GM23248 (cell line): ENCODE results near the gene TIFAB. TPM values are rescaled to one million over a fixed set of nuclear protein-coding genes. Genes with fewer than 3 reads are reported as not detected.

ENCODE experiments used
- DNase-seq: peaks from one replicate; pipeline ENCODE4 v3.0.0-alpha.2; 2015
- H2AFZ ChIP-seq: fragments of 200-600 bp; sonication (generic); 2 replicates; pipeline ENCODE4 v1.6.1; 2016; ENCODE audit warnings: antibody characterized with exemption
- H3F3A ChIP-seq: fragments of 200-600 bp; sonication (generic); 2 replicates; pipeline ENCODE4 v1.6.1; 2016; ENCODE audit warnings: mild to moderate bottlenecking, antibody characterized with exemption, mixed run types; ENCODE audit not compliant: insufficient read depth
- H3K27ac ChIP-seq: fragments of 200-600 bp; sonication (generic); 2 replicates; pipeline ENCODE4 v1.5.1; 2016; ENCODE audit warnings: mild to moderate bottlenecking
- H3K27me3 ChIP-seq: fragments of 200-600 bp; sonication (generic); replicated peaks from 2 replicates; pipeline ENCODE4 v1.6.1; 2016; ENCODE audit warnings: mild to moderate bottlenecking; ENCODE audit not compliant: insufficient read depth
- H3K36me3 ChIP-seq: fragments of 200-600 bp; sonication (generic); 2 replicates; pipeline ENCODE4 v1.6.1; 2016; ENCODE audit warnings: low read depth, mild to moderate bottlenecking
- H3K4me1 ChIP-seq: fragments of 200-600 bp; sonication (generic); 2 replicates; pipeline ENCODE4 v1.6.1; 2016; ENCODE audit warnings: mild to moderate bottlenecking; ENCODE audit not compliant: insufficient read depth
- H3K4me2 ChIP-seq: fragments of 200-600 bp; sonication (generic); one replicate; pipeline ENCODE4 v1.6.1; 2016; ENCODE audit warnings: mild to moderate bottlenecking; ENCODE audit not compliant: unreplicated experiment
- H3K4me3 ChIP-seq: fragments of 200-600 bp; sonication (generic); 2 replicates; pipeline ENCODE4 v1.5.1; 2016; ENCODE audit warnings: mild to moderate bottlenecking
- H3K79me2 ChIP-seq: fragments of 200-600 bp; sonication (generic); 2 replicates; pipeline ENCODE4 v1.6.1; 2016; ENCODE audit warnings: mild to moderate bottlenecking; ENCODE audit not compliant: insufficient read depth
- H3K9ac ChIP-seq: fragments of 200-600 bp; sonication (generic); 2 replicates; pipeline ENCODE4 v1.6.1; 2016; ENCODE audit warnings: mild to moderate bottlenecking
- H3K9me2 ChIP-seq: fragments of 200-600 bp; sonication (generic); 2 replicates; pipeline ENCODE4 v1.6.1; 2016; ENCODE audit warnings: mixed run types, mild to moderate bottlenecking, moderate library complexity; ENCODE audit not compliant: insufficient read depth
- H3K9me3 ChIP-seq: fragments of 200-600 bp; sonication (generic); one replicate; pipeline ENCODE4 v1.6.1; 2017; ENCODE audit warnings: low read depth
- H4K20me1 ChIP-seq: fragments of 200-600 bp; sonication (generic); 2 replicates; pipeline ENCODE4 v1.6.0; 2016; ENCODE audit not compliant: insufficient read depth
- EZH2 ChIP-seq: fragments of 200-600 bp; sonication (generic); IDR thresholded peaks from 2 replicates; pipeline ENCODE4 v1.6.1; 2018; ENCODE audit warnings: antibody characterized with exemption, mild to moderate bottlenecking; ENCODE audit not compliant: insufficient read depth, poor library complexity, severe bottlenecking
- EZH2phosphoT487 ChIP-seq: fragments of 200-600 bp; sonication (generic); IDR thresholded peaks from 2 replicates; pipeline ENCODE4 v1.6.1; 2018; ENCODE audit warnings: antibody characterized with exemption, moderate library complexity, mild to moderate bottlenecking, low read depth; ENCODE audit not compliant: insufficient read depth
- whole genome bisulfite sequencing, 2 experiments: methylation state at CpG; one replicate each; pipeline ENCODE4 v1.1.6; 2015 to 2017; ENCODE audit warnings: low lambda C conversion rate in 2 of 2, low coverage in 1 of 2; ENCODE audit errors: missing lambda C conversion rate in 2 of 2; 5-methylcytosine and 5-hydroxymethylcytosine counted together
- in situ Hi-C: fragments of 300-500 bp; cut with MboI; formaldehyde crosslinking; loops from 2 replicates; pipeline ENCODE4 v1.15.0; 2020
- polyA plus RNA-seq: library from polyadenylated mRNA; unstranded; fragments of >200 nt; fragmentation: Nextera tagmentation; extraction: Ambion mirVana; gene quantifications from 2 replicates; pipeline ENCODE4 v1.2.1, GENCODE V29; 2016
- total RNA-seq: library from RNA; depleted of rRNA; stranded (reverse); fragments of >200 nt; shearing (Covaris generic); gene quantifications from 2 replicates; pipeline ENCODE4 v1.2.3, GENCODE V29; 2014

The TIFAB gene
- total and polyA plus RNA-seq, 2 experiments from 2014 or later = not detected

GRCh38 chr5:135446615-135447014, 5.5 kb downstream of the TIFAB start:
- no peak for TF ChIP-seq EZH2
- TF ChIP-seq EZH2phosphoT487 = no peak
- DNase-seq = no peak

DNA sequence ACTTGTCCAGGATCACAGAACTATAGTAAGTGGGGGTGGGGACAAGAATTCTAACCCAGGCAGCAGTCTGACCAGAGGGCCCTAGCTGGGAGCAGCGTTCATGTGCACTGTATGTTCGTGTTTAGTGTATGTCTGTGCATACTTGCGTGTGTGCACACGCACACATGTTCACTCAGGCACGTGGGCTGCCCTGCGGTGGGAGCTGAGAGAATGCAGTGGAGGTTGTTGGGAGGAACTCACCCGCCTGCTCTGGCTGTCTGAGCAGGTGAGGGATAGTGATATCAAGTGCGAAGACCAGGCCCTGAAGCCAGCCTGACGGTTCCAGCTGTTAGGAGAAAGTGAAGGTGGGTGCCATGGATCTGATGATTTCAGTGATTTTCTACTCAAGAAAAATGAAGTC, 5.9 kb downstream of the TIFAB start:
- no peaks in the 10 kb centered on the region for H3F3A ChIP-seq
- H3K9ac ChIP-seq = no peak overlapping the region
- H3K9me2 ChIP-seq = no peaks in the 10 kb centered on the region
- no peaks in the 10 kb centered on the region for H3K79me2 ChIP-seq
- no peak overlapping the region for H2AFZ ChIP-seq
- no peak for TF ChIP-seq EZH2phosphoT487
- TF ChIP-seq EZH2 = no peak
- H3K4me3 ChIP-seq = no peak overlapping the region
- DNase-seq = no peak
- WGBS, 2 experiments = 88 to 89% methylated on average over 9 of the region's 9 CpGs
- H4K20me1 ChIP-seq = no peaks in the 10 kb centered on the region
- no peak overlapping the region for H3K27ac ChIP-seq
- H3K9me3 ChIP-seq = no peaks in the 10 kb centered on the region
- H3K27me3 ChIP-seq = no peaks in the 10 kb centered on the region
- no peaks in the 10 kb centered on the region for H3K4me1 ChIP-seq
- no peak overlapping the region for H3K4me2 ChIP-seq
- in situ Hi-C loops = no loop called here
- H3K36me3 ChIP-seq = no peaks in the 10 kb centered on the region

More at GRCh38 chr5:135446615-135447014, 5.5 kb downstream of the TIFAB start:
- H3K79me2 ChIP-seq = no peaks in the 10 kb centered on the region
- H4K20me1 ChIP-seq = no peaks in the 10 kb centered on the region
- no peaks in the 10 kb centered on the region for H3F3A ChIP-seq
- no peak overlapping the region for H3K9ac ChIP-seq
- in situ Hi-C loops = no loop called here
- H2AFZ ChIP-seq = no peak overlapping the region
- no peaks in the 10 kb centered on the region for H3K9me2 ChIP-seq
- no peaks in the 10 kb centered on the region for H3K36me3 ChIP-seq
- no peaks in the 10 kb centered on the region for H3K27me3 ChIP-seq
- no peak overlapping the region for H3K4me2 ChIP-seq
- H3K27ac ChIP-seq = no peak overlapping the region
- H3K4me3 ChIP-seq = no peak overlapping the region
- 76 to 84% methylated on average over 7 of the region's 7 CpGs for WGBS, 2 experiments
- H3K4me1 ChIP-seq = no peaks in the 10 kb centered on the region
- H3K9me3 ChIP-seq = no peaks in the 10 kb centered on the region

- in situ Hi-C loops = no loop called here
- no peaks in the 10 kb centered on the region for H3K79me2 ChIP-seq
- 90 to 93% methylated on average over 14 of the region's 14 CpGs for WGBS, 2 experiments
- H3F3A ChIP-seq = no peaks in the 10 kb centered on the region
- H3K9ac ChIP-seq = no peak overlapping the region
- H4K20me1 ChIP-seq = no peaks in the 10 kb centered on the region
- no peaks in the 10 kb centered on the region for H3K4me1 ChIP-seq
- H3K27ac ChIP-seq = no peak overlapping the region
- no peaks in the 10 kb centered on the region for H3K27me3 ChIP-seq
- no peak overlapping the region for H3K4me2 ChIP-seq
- no peak for DNase-seq
- no peaks in the 10 kb centered on the region for H3K36me3 ChIP-seq
- no peak overlapping the region for H2AFZ ChIP-seq
- H3K9me2 ChIP-seq = no peaks in the 10 kb centered on the region
- H3K4me3 ChIP-seq = no peak overlapping the region
- no peaks in the 10 kb centered on the region for H3K9me3 ChIP-seq
- no peak for TF ChIP-seq EZH2
- TF ChIP-seq EZH2phosphoT487 = no peak
Observed at GRCh38 chr5:135445306-135445985, 6.7 kb downstream of the TIFAB start.

DNA sequence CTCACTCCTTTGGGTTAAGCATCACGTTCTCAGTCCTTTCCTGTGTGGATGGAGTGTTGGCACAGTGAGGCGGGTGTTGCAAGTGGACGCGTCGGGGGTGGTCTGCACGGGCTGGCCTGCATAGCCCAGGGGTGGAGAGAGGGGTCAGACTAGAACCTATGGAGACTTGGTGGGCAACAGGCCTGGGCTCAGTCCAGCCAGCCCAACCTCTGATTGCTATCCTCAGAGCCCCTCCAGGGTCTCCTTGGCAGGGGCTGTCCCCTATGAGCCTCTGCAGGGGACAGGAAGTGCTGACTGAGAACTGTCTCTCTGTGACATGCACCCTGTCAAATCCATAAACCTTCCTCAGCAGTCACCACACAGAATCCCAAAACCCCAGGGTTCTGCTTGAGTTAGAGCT, 7.3 kb downstream of the TIFAB start:
- H3K27me3 ChIP-seq = no peaks in the 10 kb centered on the region
- in situ Hi-C loops = no loop called here
- H4K20me1 ChIP-seq = no peaks in the 10 kb centered on the region
- no peaks in the 10 kb centered on the region for H3K4me1 ChIP-seq
- DNase-seq = no peak
- H3F3A ChIP-seq = no peaks in the 10 kb centered on the region
- H3K4me3 ChIP-seq = no peak overlapping the region
- H3K4me2 ChIP-seq = no peak overlapping the region
- no peaks in the 10 kb centered on the region for H3K36me3 ChIP-seq
- H3K9ac ChIP-seq = no peak overlapping the region
- no peaks in the 10 kb centered on the region for H3K79me2 ChIP-seq
- WGBS, 2 experiments = 79 to 83% methylated on average over 6 of the region's 6 CpGs
- TF ChIP-seq EZH2phosphoT487 (no peak), EZH2 (no peak)
- no peak overlapping the region for H2AFZ ChIP-seq
- no peak overlapping the region for H3K27ac ChIP-seq
- no peaks in the 10 kb centered on the region for H3K9me2 ChIP-seq
- no peaks in the 10 kb centered on the region for H3K9me3 ChIP-seq
